NCI-H1105 treated with DMSO at 0.1 percent for 48 hours (cell line): ENCODE data around the gene SPIRE2.
A peak's percentile ranks its signal among the peaks of the same experiment; 100 is the strongest.
"Not testable (repeated sequence)": the region's sequence is repeated elsewhere in the genome, so short reads cannot be mapped to it uniquely, and the experiment has no call there.

Experiments
- DNase-seq: peaks from one replicate; lab custom pipeline; 2025; lab: John Stamatoyannopoulos, UW

Gene SPIRE2

GRCh38 chr16:89806589-89807193 is 21.6 kb upstream of the SPIRE2 start:
- DNase-seq, result not testable (repeated sequence)

- DNase-seq, result no peak
Measured at GRCh38 chr16:89808475-89808874, 19.8 kb upstream of the SPIRE2 start.

- DNase-seq, result peak; percentile 43
Measured at GRCh38 chr16:89811321-89811720, 17.0 kb upstream of the SPIRE2 start.

- no peak for DNase-seq
Measured at GRCh38 chr16:89815639-89816348, 12.5 kb upstream of the SPIRE2 start.

- not testable (repeated sequence) for DNase-seq
Measured at GRCh38 chr16:89818851-89819403, 9.3 kb upstream of the SPIRE2 start.

GRCh38 chr16:89819448-89819847 is 8.8 kb upstream of the SPIRE2 start:
- DNase-seq, result not testable (repeated sequence)

- DNase-seq, result no peak
Measured at GRCh38 chr16:89821438-89822187, 6.7 kb upstream of the SPIRE2 start.

GRCh38 chr16:89822188-89823086 is 5.8 kb upstream of the SPIRE2 start:
- no peak for DNase-seq

- peak; percentile 28 for DNase-seq
Measured at GRCh38 chr16:89823087-89823823, 5.0 kb upstream of the SPIRE2 start.

- DNase-seq, result not testable (repeated sequence)
Measured at GRCh38 chr16:89823824-89824148, 4.5 kb upstream of the SPIRE2 start.

GRCh38 chr16:89826531-89827382 is 1.5 kb upstream of the SPIRE2 start:
- no peak for DNase-seq

- DNase-seq, result no peak
Measured at GRCh38 chr16:89827383-89828198, 684 bp upstream of the SPIRE2 start.

- DNase-seq, result peak; percentile 8
Measured at GRCh38 chr16:89828870-89829629, 775 bp downstream of the SPIRE2 start.

- no peak for DNase-seq
Measured at GRCh38 chr16:89829630-89830437, 1.6 kb downstream of the SPIRE2 start.

- DNase-seq, result no peak
Measured at GRCh38 chr16:89831810-89832328, 3.6 kb downstream of the SPIRE2 start.

GRCh38 chr16:89833664-89834363 is 5.5 kb downstream of the SPIRE2 start:
- not testable (repeated sequence) for DNase-seq
